Mesenchymal stem cell (in vitro differentiated cells and primary cell): ENCODE results near the gene ATP6V0D1.
"Not testable (repeated sequence)": the region's sequence is repeated elsewhere in the genome, so short reads cannot be mapped to it uniquely, and the experiment has no call there.

ENCODE experiments used
- DNase-seq: peaks from one replicate; pipeline ENCODE4 v3.0.0-alpha.2; 2013
- H2AFZ ChIP-seq: one replicate; pipeline ENCODE4 v1.6.1; 2013; ENCODE audit warnings: low read depth, mild to moderate bottlenecking, control low read depth, inconsistent platforms, low read length, moderate library complexity
- H2AK5ac ChIP-seq: 2 replicates; pipeline ENCODE4 v1.6.1; 2013; ENCODE audit warnings: low read length, moderate library complexity, mild to moderate bottlenecking, inconsistent platforms; ENCODE audit not compliant: severe bottlenecking
- H2BK120ac ChIP-seq: one replicate; pipeline ENCODE4 v1.6.1; 2013; ENCODE audit warnings: low read depth, mild to moderate bottlenecking, inconsistent platforms, low read length, moderate library complexity
- H2BK12ac ChIP-seq, 2 experiments: one replicate each; pipeline ENCODE4 v1.6.1; 2013; ENCODE audit warnings: inconsistent platforms in 2 of 2, low read length in 2 of 2, mild to moderate bottlenecking in 2 of 2, moderate library complexity in 2 of 2, control low read depth in 1 of 2
- H2BK15ac ChIP-seq: one replicate; pipeline ENCODE4 v1.6.1; 2013; ENCODE audit warnings: mild to moderate bottlenecking, low read depth, inconsistent platforms; ENCODE audit not compliant: poor library complexity, severe bottlenecking
- H2BK5ac ChIP-seq: 2 replicates; pipeline ENCODE4 v1.6.1; 2013; ENCODE audit warnings: low read depth, mild to moderate bottlenecking, low read length, control low read depth, inconsistent platforms; ENCODE audit not compliant: poor library complexity, severe bottlenecking
- H3K14ac ChIP-seq, 2 experiments: one replicate each; pipeline ENCODE4 v1.6.1; 2013; ENCODE audit warnings: inconsistent platforms in 2 of 2, low read length in 2 of 2, control low read depth in 1 of 2, mild to moderate bottlenecking in 1 of 2, moderate library complexity in 1 of 2
- H3K18ac ChIP-seq, 2 experiments: one replicate each; pipeline ENCODE4 v1.6.1; 2013; ENCODE audit warnings: inconsistent platforms in 2 of 2, low read length in 2 of 2, control low read depth in 1 of 2, low read depth in 1 of 2, mild to moderate bottlenecking in 1 of 2
- H3K23ac ChIP-seq, 2 experiments: one replicate each; pipeline ENCODE4 v1.6.1; 2013; ENCODE audit warnings: inconsistent platforms in 2 of 2, low read length in 2 of 2, mild to moderate bottlenecking in 2 of 2, moderate library complexity in 2 of 2, control low read depth in 1 of 2
- H3K27ac ChIP-seq: 2 replicates; pipeline ENCODE4 v1.5.1; 2013; ENCODE audit warnings: mild to moderate bottlenecking, moderate library complexity, low read length, control low read depth, inconsistent platforms; ENCODE audit not compliant: poor library complexity, severe bottlenecking
- H3K27me3 ChIP-seq, 2 experiments: 2 replicates each; pipeline versions ENCODE4 v1.6.1 to v1.7.0; 2013; ENCODE audit warnings: low read length in 2 of 2, mild to moderate bottlenecking in 2 of 2, moderate library complexity in 2 of 2, control low read depth in 1 of 2, inconsistent platforms in 1 of 2; ENCODE audit not compliant: control insufficient read depth in 1 of 2, insufficient read depth in 1 of 2
- H3K36me3 ChIP-seq, 2 experiments: 2 replicates each; pipeline versions ENCODE4 v1.6.1 to v1.7.0; 2013; ENCODE audit warnings: low read length in 2 of 2, control low read depth in 1 of 2, inconsistent platforms in 1 of 2, low read depth in 1 of 2, mild to moderate bottlenecking in 1 of 2; ENCODE audit not compliant: insufficient read depth in 2 of 2, control insufficient read depth in 1 of 2
- H3K4ac ChIP-seq, 2 experiments: one replicate each; pipeline ENCODE4 v1.6.1; 2013; ENCODE audit warnings: inconsistent platforms in 2 of 2, low read length in 2 of 2, mild to moderate bottlenecking in 2 of 2, moderate library complexity in 2 of 2, control low read depth in 1 of 2, low read depth in 1 of 2
- H3K4me1 ChIP-seq: 2 replicates; pipeline ENCODE4 v1.6.1; 2013; ENCODE audit warnings: low read depth, low read length, control low read depth; ENCODE audit not compliant: control insufficient read depth, insufficient read depth
- H3K4me2 ChIP-seq: 2 replicates; pipeline ENCODE4 v1.6.1; 2013; ENCODE audit warnings: low read length, mild to moderate bottlenecking, inconsistent platforms; ENCODE audit not compliant: poor library complexity, severe bottlenecking
- H3K4me3 ChIP-seq, 2 experiments: 2 replicates each; pipeline versions ENCODE4 v1.5.1 to v1.7.0; 2013; ENCODE audit warnings: low read length in 2 of 2, mild to moderate bottlenecking in 2 of 2, control low read depth in 1 of 2, low read depth in 1 of 2; ENCODE audit not compliant: insufficient read depth in 1 of 2
- H3K79me1 ChIP-seq: replicated peaks from 2 replicates; pipeline ENCODE4 v1.6.1; 2013; ENCODE audit warnings: mild to moderate bottlenecking, control low read depth, low read length, inconsistent platforms; ENCODE audit not compliant: poor library complexity, severe bottlenecking
- H3K9ac ChIP-seq: 2 replicates; pipeline ENCODE4 v1.7.0; 2013; ENCODE audit warnings: mild to moderate bottlenecking, low read length, moderate library complexity
- H3K9me3 ChIP-seq: 2 replicates; pipeline ENCODE4 v1.7.0; 2013; ENCODE audit warnings: mild to moderate bottlenecking, low read length; ENCODE audit not compliant: control insufficient read depth
- H4K8ac ChIP-seq: one replicate; pipeline ENCODE4 v1.6.1; 2013; ENCODE audit warnings: inconsistent platforms, mild to moderate bottlenecking, low read length, moderate library complexity
- H4K91ac ChIP-seq: one replicate; pipeline ENCODE4 v1.6.1; 2013; ENCODE audit warnings: mild to moderate bottlenecking, low read length, inconsistent platforms
- WGBS: methylation state at CpG from one replicate; pipeline ENCODE4 v1.1.7; 2013; ENCODE audit warnings: mixed read lengths; 5-methylcytosine and 5-hydroxymethylcytosine counted together

ATP6V0D1 gene

DNA sequence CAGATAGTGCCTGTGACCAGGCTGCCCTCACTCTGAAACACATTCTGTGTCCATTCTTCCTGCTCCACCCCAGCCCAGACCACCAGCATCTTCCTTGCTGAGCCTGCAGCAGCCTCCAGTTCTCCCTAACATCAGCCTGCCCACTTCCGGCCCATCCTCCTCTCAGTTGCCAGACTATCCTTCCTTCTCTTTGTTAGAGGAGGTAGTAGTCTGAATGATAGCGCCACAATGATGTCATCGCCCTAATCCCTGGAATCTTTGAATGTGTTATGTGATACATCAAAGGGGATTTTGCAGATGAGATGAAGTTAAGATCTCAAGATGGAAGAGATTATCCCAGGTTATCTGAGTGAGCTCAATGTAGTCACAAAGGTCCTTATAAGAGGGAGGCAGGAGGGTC lies 61.5 kb downstream of the ATP6V0D1 start:
- no peak overlapping the region for H3K4me3 ChIP-seq
- H2BK12ac ChIP-seq = no peak overlapping the region
- no peak for DNase-seq
- no peak overlapping the region for H3K23ac ChIP-seq
- no peak overlapping the region for H2BK15ac ChIP-seq
- no peak overlapping the region for H2AFZ ChIP-seq
- no peak overlapping the region for H3K4ac ChIP-seq
- no peak overlapping the region for H3K4me2 ChIP-seq
- H3K79me1 ChIP-seq = peaks cover 3% of the 10 kb centered on the region
- H3K27me3 ChIP-seq = peaks cover 0 to 33% of the 10 kb centered on the region in 2 experiments
- no peak overlapping the region for H4K91ac ChIP-seq
- 88% methylated on average over 2 of the region's 3 CpGs for WGBS
- H3K14ac ChIP-seq = no peak overlapping the region
- H2BK5ac ChIP-seq = no peak overlapping the region
- peaks cover 2% of the 10 kb centered on the region for H3K4me1 ChIP-seq
- no peak overlapping the region for H2AK5ac ChIP-seq
- no peak overlapping the region for H3K9ac ChIP-seq
- no peak overlapping the region for H2BK120ac ChIP-seq
- H3K9me3 ChIP-seq = no peaks in the 10 kb centered on the region
- H3K36me3 ChIP-seq = peaks cover 0 to 2% of the 10 kb centered on the region in 2 experiments
- H4K8ac ChIP-seq = no peak overlapping the region
- no peak overlapping the region for H3K27ac ChIP-seq
- no peak overlapping the region for H3K18ac ChIP-seq

DNA sequence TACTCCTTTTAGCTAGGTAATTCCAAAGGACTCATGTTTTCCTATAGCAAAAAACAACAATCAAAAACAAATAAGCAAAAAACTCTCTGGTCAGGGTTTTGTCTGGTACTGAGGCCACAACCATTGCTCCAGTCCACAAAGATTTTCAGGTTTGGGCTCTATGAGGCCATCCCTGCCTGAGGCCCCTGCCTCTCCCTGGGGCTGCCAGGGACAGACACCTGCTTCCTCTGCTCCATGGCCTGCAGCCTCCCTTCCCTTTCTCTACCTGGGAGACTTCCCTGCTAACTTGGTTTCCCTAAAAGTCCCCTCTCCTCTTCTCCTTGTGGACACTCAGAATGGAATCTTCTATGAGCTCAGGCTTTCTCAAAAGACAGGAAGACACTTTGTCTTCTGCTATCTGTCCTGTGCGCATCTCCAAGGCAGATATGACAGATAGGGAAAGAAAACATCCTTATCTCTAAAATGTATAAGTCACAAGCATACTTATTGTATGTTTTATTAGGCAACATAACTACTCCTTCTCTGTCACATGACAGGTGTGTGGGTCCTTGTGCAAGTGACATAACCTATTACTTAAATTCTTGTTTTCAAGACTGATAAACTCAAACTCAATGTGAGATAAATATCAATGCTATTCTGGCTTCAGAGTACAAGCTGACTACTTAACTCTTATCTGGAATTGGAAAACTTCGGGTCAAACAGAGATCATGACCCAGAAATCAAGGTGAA lies 63.5 kb downstream of the ATP6V0D1 start:
- Histone ChIP-seq H4K91ac (no peak overlapping the region), H3K9ac (peak overlapping the region; percentile 97)
- DNase-seq = no peak

DNA sequence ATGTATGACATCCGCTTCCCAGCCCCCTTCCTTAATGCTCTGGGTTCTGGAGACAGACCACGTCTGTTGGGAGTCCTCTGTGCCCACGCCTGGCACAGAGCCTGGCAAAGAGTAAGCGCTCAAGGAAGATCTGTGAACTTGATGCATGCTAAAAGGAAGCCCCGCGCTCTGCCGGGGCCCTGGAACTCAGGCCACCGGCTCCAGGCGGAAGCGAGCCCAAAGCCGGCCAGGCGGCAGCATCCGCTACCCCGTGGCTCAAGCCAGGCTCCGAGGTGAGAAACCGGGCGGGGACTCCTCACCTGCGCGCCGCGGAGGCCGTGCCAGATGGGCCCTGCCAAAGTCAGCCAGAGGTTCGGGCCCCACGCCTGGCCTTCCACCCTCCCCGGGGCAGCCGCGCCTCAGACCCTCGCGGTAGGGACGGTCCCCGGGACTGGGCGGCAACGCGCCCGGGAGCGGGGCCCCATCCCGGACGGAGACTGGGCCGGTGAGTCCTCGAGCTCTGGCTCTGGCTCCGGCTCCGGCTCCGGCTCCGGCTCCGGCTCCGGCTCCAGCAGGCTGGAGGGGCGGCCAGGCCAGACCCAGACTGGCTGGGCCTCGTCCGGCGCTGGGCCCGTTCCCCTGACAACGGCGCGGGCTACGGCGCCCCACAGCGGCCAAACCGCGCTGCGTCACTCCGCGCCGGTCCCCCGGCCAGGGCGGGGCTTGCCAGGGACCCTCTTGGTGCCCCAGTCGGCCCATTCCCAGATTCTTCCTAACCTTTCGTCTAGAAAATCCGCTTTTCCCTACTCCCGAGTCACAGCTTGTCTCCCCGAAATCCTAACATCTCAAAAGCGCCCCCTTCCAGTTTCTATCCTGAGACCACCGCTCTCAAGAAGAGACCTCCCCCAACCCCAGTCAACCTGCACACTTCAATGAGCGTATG lies 64.8 kb downstream of the ATP6V0D1 start, which contains the start of gene ZDHHC1:
ZDHHC1 (minus strand) TSS at position 606 of the 922 bp plus-strand sequence. CDS start 8,702 bp downstream, outside the sequence.
- no peak within 1 kb of the TSS for H2AK5ac ChIP-seq
- peak within 1 kb of the TSS; percentile 33 for H2BK15ac ChIP-seq
- H2BK120ac ChIP-seq = peak within 1 kb of the TSS; percentile 13
- peaks cover 2% of the 10 kb centered on the region for H3K4me1 ChIP-seq
- H2BK12ac ChIP-seq = peak within 1 kb of the TSS in 1 of 2 experiments; percentile 16
- DNase-seq = peak; percentile 75
- peaks cover 4% of the 10 kb centered on the region for H3K79me1 ChIP-seq
- peak within 1 kb of the TSS; percentile 86 for H3K4me2 ChIP-seq
- peak within 1 kb of the TSS in 1 of 2 experiments; percentile 79 for H3K14ac ChIP-seq
- WGBS = 5% methylated on average over 64 of the region's 73 CpGs
- peak within 1 kb of the TSS in 1 of 2 experiments; percentile 46 for H3K18ac ChIP-seq
- H3K9me3 ChIP-seq = no peaks in the 10 kb centered on the region
- peak within 1 kb of the TSS in 1 of 2 experiments; percentile 74 for H3K4ac ChIP-seq
- H2BK5ac ChIP-seq = no peak within 1 kb of the TSS
- no peak within 1 kb of the TSS for H3K27ac ChIP-seq
- peak within 1 kb of the TSS; percentile 78 to 89 for H3K4me3 ChIP-seq
- peaks cover 0 to 8% of the 10 kb centered on the region in 2 experiments for H3K27me3 ChIP-seq
- H3K36me3 ChIP-seq = peaks cover 0 to 5% of the 10 kb centered on the region in 2 experiments
- peak within 1 kb of the TSS; percentile 97 for H3K9ac ChIP-seq
- H2AFZ ChIP-seq = peak within 1 kb of the TSS; percentile 83
- H4K91ac ChIP-seq = peak within 1 kb of the TSS; percentile 58
- H3K23ac ChIP-seq = no peak within 1 kb of the TSS
- peak within 1 kb of the TSS; percentile 83 for H4K8ac ChIP-seq

More for the DNA sequence above, 63.5 kb downstream of the ATP6V0D1 start:
- Histone ChIP-seq H2BK5ac (no peak overlapping the region), H3K79me1 (peaks cover 3% of the 10 kb centered on the region), H2BK15ac (no peak overlapping the region), H3K23ac (no peak overlapping the region), H3K36me3 (peaks cover 0 to 5% of the 10 kb centered on the region in 2 experiments), H3K4me2 (no peak overlapping the region), H2AFZ (no peak overlapping the region), H2AK5ac (no peak overlapping the region), H3K4me1 (peaks cover 2% of the 10 kb centered on the region), H3K27ac (no peak overlapping the region), H3K4me3 (no peak overlapping the region), H3K14ac (no peak overlapping the region), H3K18ac (no peak overlapping the region), H3K27me3 (peaks cover 0 to 16% of the 10 kb centered on the region in 2 experiments), H3K4ac (no peak overlapping the region), H2BK12ac (no peak overlapping the region), H2BK120ac (no peak overlapping the region), H4K8ac (no peak overlapping the region), H3K9me3 (no peaks in the 10 kb centered on the region)
- 85% methylated on average over 1 of the region's 2 CpGs for whole genome bisulfite sequencing

DNA sequence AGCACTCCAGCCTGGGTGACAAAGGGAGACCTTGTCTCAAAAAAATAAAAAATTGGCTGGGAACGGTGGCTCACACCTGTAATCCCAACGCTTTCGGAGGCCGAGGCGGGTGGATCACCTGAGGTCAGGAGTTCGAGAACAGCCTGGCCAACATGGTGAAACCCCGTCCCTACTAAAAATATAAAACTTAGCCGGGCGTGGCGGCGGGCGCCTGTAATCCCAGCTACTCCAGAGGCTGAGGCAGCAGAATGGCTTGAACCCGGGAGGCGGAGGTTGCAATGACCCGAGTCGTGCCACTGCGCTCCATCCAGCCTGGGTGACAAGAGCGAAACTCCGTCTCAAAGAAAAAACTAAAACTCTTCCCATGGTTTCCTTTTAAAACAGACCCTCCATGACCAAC lies 65.5 kb downstream of the ATP6V0D1 start:
- H4K91ac ChIP-seq, H2AK5ac ChIP-seq, H4K8ac ChIP-seq, H3K9me3 ChIP-seq, H2BK15ac ChIP-seq, H3K23ac ChIP-seq, H3K18ac ChIP-seq, H3K4ac ChIP-seq, H3K36me3 ChIP-seq, H2BK5ac ChIP-seq, H3K14ac ChIP-seq, H2AFZ ChIP-seq, H3K79me1 ChIP-seq, DNase-seq, H2BK12ac ChIP-seq, H3K27ac ChIP-seq, H2BK120ac ChIP-seq, H3K4me1 ChIP-seq, H3K27me3 ChIP-seq: not testable (repeated sequence)
- Histone ChIP-seq H3K9ac (peak overlapping the region; percentile 97), H3K4me3 (peak overlapping the region in 1 of 2 experiments; percentile 89), H3K4me2 (peak overlapping the region; percentile 86)
- whole genome bisulfite sequencing = 98% methylated on average over 19 of the region's 19 CpGs
